Measurements from ENCODE around the gene GSN.

DNA sequence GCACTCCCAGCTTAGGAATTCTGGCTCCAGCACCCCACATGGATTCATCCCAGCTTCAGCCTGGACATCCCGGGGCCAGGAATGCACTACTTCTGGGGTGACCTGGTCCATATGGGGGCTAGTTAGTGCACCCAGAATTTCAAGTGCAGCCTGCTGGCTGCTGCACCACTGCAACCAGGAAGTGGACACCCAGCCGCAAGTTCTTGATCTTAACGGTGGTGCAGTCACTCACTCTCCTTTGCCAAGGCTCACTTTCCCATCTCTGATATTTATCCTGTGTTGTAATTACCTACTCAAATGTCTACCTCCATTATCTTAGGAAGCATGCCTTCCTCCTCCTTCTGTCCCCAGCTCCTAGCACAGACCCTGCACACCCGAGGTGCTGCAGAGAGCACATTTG is 40.1 kb upstream of the GSN start:
- TF ChIP-seq, protein P1, sequence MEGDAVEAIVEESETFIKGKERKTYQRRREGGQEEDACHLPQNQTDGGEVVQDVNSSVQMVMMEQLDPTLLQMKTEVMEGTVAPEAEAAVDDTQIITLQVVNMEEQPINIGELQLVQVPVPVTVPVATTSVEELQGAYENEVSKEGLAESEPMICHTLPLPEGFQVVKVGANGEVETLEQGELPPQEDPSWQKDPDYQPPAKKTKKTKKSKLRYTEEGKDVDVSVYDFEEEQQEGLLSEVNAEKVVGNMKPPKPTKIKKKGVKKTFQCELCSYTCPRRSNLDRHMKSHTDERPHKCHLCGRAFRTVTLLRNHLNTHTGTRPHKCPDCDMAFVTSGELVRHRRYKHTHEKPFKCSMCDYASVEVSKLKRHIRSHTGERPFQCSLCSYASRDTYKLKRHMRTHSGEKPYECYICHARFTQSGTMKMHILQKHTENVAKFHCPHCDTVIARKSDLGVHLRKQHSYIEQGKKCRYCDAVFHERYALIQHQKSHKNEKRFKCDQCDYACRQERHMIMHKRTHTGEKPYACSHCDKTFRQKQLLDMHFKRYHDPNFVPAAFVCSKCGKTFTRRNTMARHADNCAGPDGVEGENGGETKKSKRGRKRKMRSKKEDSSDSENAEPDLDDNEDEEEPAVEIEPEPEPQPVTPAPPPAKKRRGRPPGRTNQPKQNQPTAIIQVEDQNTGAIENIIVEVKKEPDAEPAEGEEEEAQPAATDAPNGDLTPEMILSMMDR (IDR thresholded peaks at IDR 0.05) = no peak
- no peak for TF ChIP-seq POLR2A (IDR thresholded peaks at IDR 0.05)

All from adrenal gland (tissue), 5 donors.